Type B pancreatic cell (in vitro differentiated cells): ENCODE data around the gene DCHS2. TPM values are rescaled to one million over a fixed set of nuclear protein-coding genes. Genes with fewer than 3 reads are reported as not detected.

Source experiments
- DNase-seq: peaks from one replicate; pipeline ENCODE4 v3.0.0; 2021; ENCODE audit warnings: mixed read lengths; ENCODE audit not compliant: unreplicated experiment; ENCODE audit errors: extremely low spot score
- H3K27ac Mint-ChIP-seq: 2 replicates; pipeline ENCODE4 v1.8.0; 2021; ENCODE audit warnings: mild to moderate bottlenecking, mixed read lengths
- H3K27me3 Mint-ChIP-seq: 2 replicates; pipeline ENCODE4 v1.8.0; 2021; ENCODE audit warnings: mixed read lengths
- H3K36me3 Mint-ChIP-seq: 2 replicates; pipeline ENCODE4 v1.8.0; 2021; ENCODE audit warnings: mixed read lengths
- H3K4me1 Mint-ChIP-seq: one replicate; pipeline ENCODE4 v1.8.0; 2021; ENCODE audit warnings: mixed read lengths; ENCODE audit not compliant: unreplicated experiment
- H3K4me3 Mint-ChIP-seq: 2 replicates; pipeline ENCODE4 v1.8.0; 2021; ENCODE audit warnings: mild to moderate bottlenecking, mixed read lengths
- H3K9me3 Mint-ChIP-seq: 2 replicates; pipeline ENCODE4 v1.8.0; 2021; ENCODE audit warnings: mixed read lengths
- total RNA-seq: library from RNA; stranded (reverse); gene quantifications from 2 replicates; pipeline ENCODE4 v1.2.1, GENCODE V29; 2021; ENCODE audit warnings: low replicate concordance
- TF ChIP-seq, protein P1 (sequence below): fragments of 200-600 bp; sonication (generic); conservative IDR thresholded peaks from 2 replicates; pipeline ENCODE4 v1.5.0; 2021; ENCODE audit warnings: antibody characterized with exemption, mild to moderate bottlenecking

Gene DCHS2
- total RNA-seq, 1 donor from 2014 or later = 1.8 TPM

DNA sequence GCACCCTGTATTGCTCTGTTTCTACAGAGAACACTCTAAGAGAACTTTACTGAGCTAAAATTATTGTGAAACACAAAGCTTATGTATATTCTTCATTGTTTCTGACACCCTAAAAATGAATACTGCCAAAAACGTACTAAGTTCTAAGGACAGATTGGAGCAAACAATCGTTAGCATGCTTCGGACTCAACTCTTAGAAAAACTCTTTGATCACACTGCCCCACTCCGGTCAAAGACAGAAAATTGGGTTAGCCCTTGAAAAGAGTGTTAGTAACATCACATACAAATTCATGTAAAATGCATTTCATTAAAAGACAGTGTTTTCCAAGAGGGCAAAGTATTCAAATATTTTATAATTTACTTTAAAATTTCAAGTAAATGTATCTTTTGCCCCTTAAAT lies 177.4 kb downstream of the DCHS2 start:
- Mint-ChIP-seq H3K4me1 (no peaks in the 10 kb centered on the region), H3K9me3 (peaks cover 11% of the 10 kb centered on the region), H3K27ac (no peak overlapping the region), H3K4me3 (no peak overlapping the region), H3K36me3 (peaks cover 3% of the 10 kb centered on the region), H3K27me3 (no peaks in the 10 kb centered on the region)
- TF ChIP-seq, protein P1, sequence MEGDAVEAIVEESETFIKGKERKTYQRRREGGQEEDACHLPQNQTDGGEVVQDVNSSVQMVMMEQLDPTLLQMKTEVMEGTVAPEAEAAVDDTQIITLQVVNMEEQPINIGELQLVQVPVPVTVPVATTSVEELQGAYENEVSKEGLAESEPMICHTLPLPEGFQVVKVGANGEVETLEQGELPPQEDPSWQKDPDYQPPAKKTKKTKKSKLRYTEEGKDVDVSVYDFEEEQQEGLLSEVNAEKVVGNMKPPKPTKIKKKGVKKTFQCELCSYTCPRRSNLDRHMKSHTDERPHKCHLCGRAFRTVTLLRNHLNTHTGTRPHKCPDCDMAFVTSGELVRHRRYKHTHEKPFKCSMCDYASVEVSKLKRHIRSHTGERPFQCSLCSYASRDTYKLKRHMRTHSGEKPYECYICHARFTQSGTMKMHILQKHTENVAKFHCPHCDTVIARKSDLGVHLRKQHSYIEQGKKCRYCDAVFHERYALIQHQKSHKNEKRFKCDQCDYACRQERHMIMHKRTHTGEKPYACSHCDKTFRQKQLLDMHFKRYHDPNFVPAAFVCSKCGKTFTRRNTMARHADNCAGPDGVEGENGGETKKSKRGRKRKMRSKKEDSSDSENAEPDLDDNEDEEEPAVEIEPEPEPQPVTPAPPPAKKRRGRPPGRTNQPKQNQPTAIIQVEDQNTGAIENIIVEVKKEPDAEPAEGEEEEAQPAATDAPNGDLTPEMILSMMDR = peak; percentile 53
- DNase-seq = no peak

DNA sequence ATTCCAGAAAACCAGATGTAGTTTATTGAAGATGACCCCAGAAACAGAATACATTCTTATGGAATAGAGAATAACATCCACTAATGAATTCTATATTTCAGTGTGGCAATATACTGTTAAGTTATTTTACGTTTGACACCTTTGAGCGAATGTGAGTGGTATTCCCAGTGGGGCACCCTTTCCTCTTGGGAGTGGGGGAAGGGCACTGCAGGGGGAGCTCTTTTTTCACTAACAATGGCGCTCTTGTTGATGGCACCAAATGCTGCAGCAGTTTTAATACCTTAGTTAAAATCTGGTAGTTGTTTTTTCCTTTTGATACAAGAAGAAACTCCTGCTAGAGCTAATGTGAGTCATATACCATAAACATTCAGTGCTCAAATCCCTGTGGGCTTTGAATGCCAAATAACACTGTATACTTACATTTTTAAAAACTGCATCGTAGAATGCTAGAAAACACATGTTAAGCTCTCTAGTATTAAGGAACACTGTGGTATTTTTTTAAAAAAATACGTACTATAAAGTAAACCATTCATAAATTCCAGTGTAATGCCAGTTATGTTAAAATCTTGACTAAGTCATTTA lies 178.5 kb downstream of the DCHS2 start:
- Mint-ChIP-seq H3K9me3 (peaks cover 7% of the 10 kb centered on the region), H3K4me3 (no peak overlapping the region), H3K36me3 (peaks cover 6% of the 10 kb centered on the region), H3K27me3 (no peaks in the 10 kb centered on the region), H3K4me1 (no peaks in the 10 kb centered on the region), H3K27ac (no peak overlapping the region)
- TF ChIP-seq, protein P1 = no peak
- no peak for DNase-seq

DNA sequence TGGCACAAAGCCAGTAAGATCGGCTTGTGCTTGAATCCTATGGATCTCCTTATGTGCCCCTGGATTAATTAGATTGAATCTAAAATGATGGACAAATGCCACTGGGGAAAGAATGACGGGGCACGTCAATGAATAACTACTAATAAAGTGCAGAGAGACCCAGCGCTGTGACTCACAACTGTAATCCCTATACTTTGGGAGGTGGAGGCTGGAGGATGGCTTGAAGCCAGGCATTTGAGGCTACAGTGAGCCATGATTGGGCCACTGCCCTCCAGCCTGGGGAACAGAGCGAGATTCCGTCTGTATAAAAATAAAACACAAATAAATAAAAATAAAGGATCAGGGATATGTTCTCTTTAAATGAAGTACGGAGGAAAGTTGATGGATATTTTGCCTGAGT lies 179.4 kb downstream of the DCHS2 start:
- TF ChIP-seq, protein P1 = no peak
- H3K4me3 Mint-ChIP-seq = no peak overlapping the region
- H3K36me3 Mint-ChIP-seq = peaks cover 6% of the 10 kb centered on the region
- H3K9me3 Mint-ChIP-seq = peaks cover 7% of the 10 kb centered on the region
- H3K4me1 Mint-ChIP-seq = no peaks in the 10 kb centered on the region
- no peaks in the 10 kb centered on the region for H3K27me3 Mint-ChIP-seq
- no peak overlapping the region for H3K27ac Mint-ChIP-seq
- DNase-seq = no peak

DNA sequence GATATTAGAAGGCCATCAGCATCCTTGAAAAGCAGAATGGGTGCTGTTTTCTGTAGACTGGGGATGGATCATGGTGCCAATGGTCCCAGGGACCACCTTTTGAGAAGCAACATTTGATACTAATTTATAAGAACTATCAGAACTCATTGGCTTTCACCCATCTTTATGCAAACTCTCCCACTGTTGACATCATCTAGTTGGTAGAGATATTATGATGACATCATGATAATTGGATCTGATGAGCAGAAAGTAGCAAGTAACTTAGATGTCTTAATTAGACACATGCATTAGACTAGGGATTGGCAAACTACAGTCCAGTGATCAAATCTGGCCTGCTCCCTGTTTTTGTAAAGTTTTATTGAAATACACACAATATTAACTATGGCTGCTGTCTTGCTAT lies 181.0 kb downstream of the DCHS2 start:
- no peak for DNase-seq
- H3K9me3 Mint-ChIP-seq = peaks cover 7% of the 10 kb centered on the region
- H3K27ac Mint-ChIP-seq = no peak overlapping the region
- H3K4me3 Mint-ChIP-seq = no peak overlapping the region
- H3K4me1 Mint-ChIP-seq = no peaks in the 10 kb centered on the region
- TF ChIP-seq, protein P1 = no peak
- no peaks in the 10 kb centered on the region for H3K27me3 Mint-ChIP-seq
- H3K36me3 Mint-ChIP-seq = peaks cover 6% of the 10 kb centered on the region

DNA sequence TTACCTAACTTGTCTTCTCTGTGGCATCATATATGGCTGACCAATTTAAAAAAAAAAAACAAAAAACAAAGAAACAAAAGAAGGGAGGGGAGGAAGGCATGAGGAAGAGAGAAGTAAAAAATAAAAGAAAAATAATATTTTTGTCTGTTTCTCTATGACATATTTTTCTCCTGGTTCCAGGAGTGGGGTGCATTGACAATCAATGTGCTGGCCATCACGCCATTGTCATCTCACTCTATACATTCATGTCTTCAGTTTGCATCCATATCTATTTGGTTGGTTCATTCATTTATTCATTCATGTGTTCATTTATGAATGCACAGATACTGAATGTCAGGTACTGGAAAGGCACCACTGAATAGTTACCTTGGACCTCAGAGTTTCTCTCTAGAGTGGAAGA lies 183.4 kb downstream of the DCHS2 start:
- H3K4me3 Mint-ChIP-seq = no peak overlapping the region
- TF ChIP-seq, protein P1 = no peak
- DNase-seq = no peak

DNA sequence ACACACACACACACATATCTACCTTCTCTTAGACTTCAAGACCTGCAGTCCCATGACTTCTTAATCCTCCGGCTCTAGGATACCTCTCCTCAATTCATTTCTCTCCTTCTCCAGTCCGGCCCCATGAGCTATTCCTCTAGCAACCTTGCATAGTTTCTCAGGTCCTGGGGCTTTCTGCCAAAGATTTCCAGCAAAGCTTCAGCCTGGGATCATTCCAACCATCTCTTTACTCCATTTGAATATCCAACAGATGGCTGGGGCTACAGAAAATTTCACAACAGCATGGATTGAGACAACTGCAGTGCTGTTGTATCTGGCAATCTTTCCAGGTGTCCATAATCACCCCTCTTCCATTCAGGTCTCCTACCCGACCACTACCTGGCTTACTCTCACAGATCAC lies 184.1 kb downstream of the DCHS2 start:
- Mint-ChIP-seq H3K4me3 (no peak overlapping the region), H3K4me1 (no peaks in the 10 kb centered on the region), H3K27me3 (no peaks in the 10 kb centered on the region), H3K27ac (no peak overlapping the region), H3K9me3 (peaks cover 7% of the 10 kb centered on the region), H3K36me3 (peaks cover 6% of the 10 kb centered on the region)
- no peak for DNase-seq
- TF ChIP-seq, protein P1 = no peak

More for the DNA sequence above, 183.4 kb downstream of the DCHS2 start:
- Mint-ChIP-seq H3K4me1 (no peaks in the 10 kb centered on the region), H3K27me3 (no peaks in the 10 kb centered on the region), H3K9me3 (peaks cover 7% of the 10 kb centered on the region), H3K27ac (no peak overlapping the region), H3K36me3 (peaks cover 6% of the 10 kb centered on the region)
